GM12878 (cell line): ENCODE data around the gene FBXW7. TPM values are rescaled to one million over a fixed set of nuclear protein-coding genes. Genes with fewer than 3 reads are reported as not detected.

ENCODE experiments used
- ATAC-seq: fragments of 200-7000 bp; cut with Tn5 transposase; 3 replicates; pipeline ENCODE4 v1.9.1; 2020; ENCODE audit warnings: mild to moderate bottlenecking, moderate library complexity
- BruUV-seq: library from RNA; stranded (reverse); fragments of 400-500 nt; replicated peaks from 2 replicates; lab custom pipeline; 2021; lab: Mats Ljungman, UMichigan
- CTCF ChIA-PET: fragments of 300-600 bp; sonication (Branson Sonifier 250); formaldehyde crosslinking; extraction: SDS; loops from one replicate; lab custom pipeline; 2021; ENCODE audit warnings: inconsistent platforms; lab: Yijun Ruan, JAX
- POLR2A ChIA-PET: fragments of 350-600 bp; formaldehyde crosslinking; extraction: SDS; loops from one replicate; lab custom pipeline; 2021; ENCODE audit warnings: inconsistent platforms; lab: Charles Lee
- RAD21 ChIA-PET: fragments of 300-600 bp; sonication (Branson Sonifier 250); formaldehyde crosslinking; loops from one replicate; lab custom pipeline; 2023; ENCODE audit warnings: antibody characterized with exemption; ENCODE audit not compliant: unreplicated experiment; lab: Charles Lee
- SMC1A ChIA-PET: fragments of 300-600 bp; sonication (Branson Sonifier 250); formaldehyde crosslinking; loops from one replicate; lab custom pipeline; 2023; ENCODE audit not compliant: unreplicated experiment, uncharacterized antibody; lab: Charles Lee
- DNase-seq: peaks from one replicate; pipeline ENCODE4 v3.0.0-alpha.2; 2011; ENCODE audit warnings: low read depth, low spot score
- FAIRE-seq: peaks from 3 replicates; lab custom pipeline; 2011; peaks lifted over from hg19 to GRCh38; lab: Jason Lieb, UNC
- H2AFZ ChIP-seq: 2 replicates; pipeline ENCODE4 v1.6.0; 2011; ENCODE audit warnings: low read depth, low read length, control low read depth; ENCODE audit not compliant: control insufficient read depth
- H3K27ac ChIP-seq: 2 replicates; pipeline ENCODE4 v1.5.1; 2011; ENCODE audit warnings: control low read depth; ENCODE audit not compliant: control insufficient read depth, insufficient read depth
- H3K27me3 ChIP-seq, 2 experiments: replicated peaks in 1 of 2; 2 replicates each; pipeline versions ENCODE4 v1.6.0 to v1.6.1; 2011; ENCODE audit warnings: low read length in 1 of 2; ENCODE audit not compliant: control insufficient read depth in 2 of 2, insufficient read depth in 2 of 2
- H3K36me3 ChIP-seq, 2 experiments: 2 replicates each; pipeline ENCODE4 v1.5.1; 2011; ENCODE audit warnings: low read length in 1 of 2; ENCODE audit not compliant: control insufficient read depth in 2 of 2, insufficient read depth in 2 of 2
- H3K4me1 ChIP-seq: 2 replicates; pipeline ENCODE4 v1.6.1; 2011; ENCODE audit warnings: mild to moderate bottlenecking, low read length, moderate library complexity, mixed read lengths; ENCODE audit not compliant: control insufficient read depth, insufficient read depth
- H3K4me2 ChIP-seq: 2 replicates; pipeline ENCODE4 v1.6.0; 2011; ENCODE audit warnings: control low read depth; ENCODE audit not compliant: control insufficient read depth, insufficient read depth
- H3K4me3 ChIP-seq: fragments of 200-600 bp; sonication (generic); 2 replicates; pipeline ENCODE4 v1.5.1; 2016
- H3K79me2 ChIP-seq: 2 replicates; pipeline ENCODE4 v1.6.0; 2011; ENCODE audit warnings: low read length; ENCODE audit not compliant: control insufficient read depth, insufficient read depth
- H3K9ac ChIP-seq: 2 replicates; pipeline ENCODE4 v1.8.0; 2011; ENCODE audit warnings: low read length, control low read depth, mixed read lengths; ENCODE audit not compliant: control insufficient read depth, insufficient read depth
- H3K9me3 ChIP-seq: replicated peaks from 3 replicates; pipeline ENCODE4 v1.5.1; 2011; ENCODE audit warnings: mild to moderate bottlenecking, low read length; ENCODE audit not compliant: control insufficient read depth, insufficient read depth
- H4K20me1 ChIP-seq: 2 replicates; pipeline ENCODE4 v1.6.0; 2011; ENCODE audit not compliant: control insufficient read depth, insufficient read depth
- E2F8 ChIP-seq: fragments of 450-650 bp; IDR thresholded peaks from 2 replicates; pipeline ENCODE4 v1.6.1; 2018; ENCODE audit warnings: mild to moderate bottlenecking, low read depth, moderate library complexity; ENCODE audit not compliant: partially characterized antibody
- ETV6 ChIP-seq, 2 experiments: fragments of 450-650 bp in 1 of 2; IDR thresholded peaks in 1 of 2; conservative IDR thresholded peaks in 1 of 2; 2 replicates each; pipeline ENCODE4 v1.6.1; 2014; ENCODE audit warnings: antibody characterized with exemption in 1 of 2, borderline replicate concordance in 1 of 2, low read depth in 1 of 2, mild to moderate bottlenecking in 1 of 2, moderate library complexity in 1 of 2
- KDM1A ChIP-seq: fragments of 200-600 bp; sonication (generic); IDR thresholded peaks from 2 replicates; pipeline ENCODE4 v1.6.1; 2016; ENCODE audit warnings: borderline replicate concordance
- MXI1 ChIP-seq: fragments of 150-350 bp; IDR thresholded peaks from 2 replicates; pipeline ENCODE4 v1.6.1; 2011; ENCODE audit warnings: low read depth, mild to moderate bottlenecking, inconsistent platforms, low read length, improper control_type of control experiment
- NR2F1 ChIP-seq: fragments of 450-650 bp; conservative IDR thresholded peaks from 2 replicates; pipeline ENCODE4 v1.6.1; 2017; ENCODE audit warnings: mild to moderate bottlenecking
- POLR2AphosphoS2 ChIP-seq: IDR thresholded peaks from 2 replicates; pipeline ENCODE4 v1.6.1; 2011; ENCODE audit warnings: low read depth, mild to moderate bottlenecking, low read length, improper control_type of control experiment, moderate library complexity
- SMAD1 ChIP-seq: fragments of 450-650 bp; IDR thresholded peaks from 2 replicates; pipeline ENCODE4 v1.6.1; 2018; ENCODE audit warnings: mild to moderate bottlenecking, low read depth; ENCODE audit not compliant: partially characterized antibody
- ZNF24 ChIP-seq: fragments of 450-650 bp; IDR thresholded peaks from 2 replicates; pipeline ENCODE4 v1.6.1; 2017; ENCODE audit warnings: antibody characterized with exemption, mild to moderate bottlenecking
- WGBS: methylation state at CpG from one replicate; pipeline ENCODE4 v1.1.6; 2016; ENCODE audit warnings: low lambda C conversion rate; ENCODE audit not compliant: insufficient replicate concordance, insufficient coverage; ENCODE audit errors: missing lambda C conversion rate; 5-methylcytosine and 5-hydroxymethylcytosine counted together
- in situ Hi-C: fragments of 300-500 bp; cut with MboI; formaldehyde crosslinking; loops from 9 replicates; pipeline ENCODE4 v1.14.3; 2018; ENCODE audit warnings: mixed read lengths
- intact Hi-C: fragments of 100-400 bp; cut with micrococcal nuclease; formaldehyde crosslinking; loops from one replicate; pipeline ENCODE4 v1.14.2; 2022; ENCODE audit not compliant: unreplicated experiment
- polyA plus RNA-seq, 11 experiments: library from polyadenylated mRNA; depleted of rRNA in 4 of 11; unstranded in 6 of 11; stranded (reverse) in 5 of 11; fragments of >200 nt; fragmentation: Nextera tagmentation in 4 of 11; fragmentation: Illumina TruSeq in 1 of 11; extraction: Ambion mirVana in 4 of 11; extraction: Trizol in 1 of 11; gene quantifications; 1 replicate in 1 of 11; 2 replicates in 10 of 11; pipeline versions ENCODE4 v1.2.1 to v1.2.3, GENCODE V29; 2011 to 2016; ENCODE audit warnings: inconsistent platforms in 2 of 11, missing spikeins in 2 of 11, low read depth in 1 of 11
- total RNA-seq, 4 experiments: library from RNA; depleted of rRNA in 3 of 4; stranded (reverse); fragments of >200 nt in 3 of 4; fragmentation: Illumina TruSeq in 1 of 4; extraction: Trizol in 1 of 4; gene quantifications; 2 replicates each; pipeline versions ENCODE4 v1.2.1 to v1.2.3, GENCODE V29; 2013 to 2021
- TF ChIP-seq, protein P1 (sequence below): fragments of 450-650 bp; IDR thresholded peaks from 2 replicates; pipeline ENCODE4 v1.6.1; 2017; ENCODE audit warnings: low read depth, mild to moderate bottlenecking, moderate library complexity

FBXW7 gene
- total and polyA plus RNA-seq, 10 of the 15 experiments (the other 5 are each of a cell fraction or from before 2014, with no cell fraction given) = 35.8 to 118 (median 47.2) TPM

- ChIA-PET RAD21 (interaction anchor here (0.6 to 1.6 kb wide), 5 partner anchors 8 to 38 kb away, joined by 3 to 5 read pairs (median 3); no protein-coding TSS in a partner anchor), POLR2A (interaction anchor here (0.7 to 1.2 kb wide), 3 partner anchors 32 to 156 kb away, joined by 3 to 4 read pairs (median 3); no protein-coding TSS in a partner anchor)
- no peak overlapping the region for H2AFZ ChIP-seq
These were observed 71.7 kb downstream of the FBXW7 start for GRCh38 chr4:152464030-152464823.

DNA sequence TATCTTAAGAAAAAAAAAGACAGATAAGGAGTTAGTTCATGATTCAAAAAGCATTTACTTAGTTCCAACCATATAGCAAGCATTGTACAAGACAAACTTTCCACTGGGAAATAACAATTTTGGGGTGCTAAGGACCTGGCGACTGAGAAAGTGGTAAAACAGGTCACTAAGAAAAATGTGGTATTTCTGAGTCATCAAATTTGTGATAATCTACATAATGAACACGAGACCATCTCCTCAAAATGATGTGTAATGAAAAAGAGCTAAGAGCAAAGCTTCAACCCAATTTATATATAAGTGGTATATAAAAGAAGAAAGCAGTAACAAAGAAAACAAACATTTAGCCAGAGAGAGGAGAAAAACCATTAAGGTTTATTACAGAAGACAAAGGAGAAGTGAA, 72.3 kb downstream of the FBXW7 start:
- ATAC-seq = no peak
- TF ChIP-seq MXI1 = no peak
- TF ChIP-seq E2F8 = no peak
- TF ChIP-seq, protein P1, sequence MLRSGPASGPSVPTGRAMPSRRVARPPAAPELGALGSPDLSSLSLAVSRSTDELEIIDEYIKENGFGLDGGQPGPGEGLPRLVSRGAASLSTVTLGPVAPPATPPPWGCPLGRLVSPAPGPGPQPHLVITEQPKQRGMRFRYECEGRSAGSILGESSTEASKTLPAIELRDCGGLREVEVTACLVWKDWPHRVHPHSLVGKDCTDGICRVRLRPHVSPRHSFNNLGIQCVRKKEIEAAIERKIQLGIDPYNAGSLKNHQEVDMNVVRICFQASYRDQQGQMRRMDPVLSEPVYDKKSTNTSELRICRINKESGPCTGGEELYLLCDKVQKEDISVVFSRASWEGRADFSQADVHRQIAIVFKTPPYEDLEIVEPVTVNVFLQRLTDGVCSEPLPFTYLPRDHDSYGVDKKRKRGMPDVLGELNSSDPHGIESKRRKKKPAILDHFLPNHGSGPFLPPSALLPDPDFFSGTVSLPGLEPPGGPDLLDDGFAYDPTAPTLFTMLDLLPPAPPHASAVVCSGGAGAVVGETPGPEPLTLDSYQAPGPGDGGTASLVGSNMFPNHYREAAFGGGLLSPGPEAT = no peak

More at GRCh38 chr4:152464030-152464823, 71.7 kb downstream of the FBXW7 start:
- FAIRE-seq (no peak), ATAC-seq (no peak), DNase-seq (no peak)
- H3K4me1 ChIP-seq = peaks cover 45% of the 10 kb centered on the region
- WGBS = 54% methylated on average over 5 of the region's 5 CpGs
- H3K4me2 ChIP-seq = no peak overlapping the region
- peaks cover 59% of the 10 kb centered on the region for H3K79me2 ChIP-seq
- H3K9me3 ChIP-seq = no peaks in the 10 kb centered on the region; the same call in 1 of the 3 replicates
- peaks cover 0 to 3% of the 10 kb centered on the region in 2 experiments; a peak in 1 of 4 replicates for H3K36me3 ChIP-seq
- CTCF ChIA-PET = interaction anchor here (1.0 to 1.8 kb wide), 9 partner anchors 12 to 177 kb away, joined by 3 to 8 read pairs (median 4); no protein-coding TSS in a partner anchor
- peak overlapping the region; percentile 13; the same call in 1 of the 2 replicates for H3K27ac ChIP-seq
- H3K27me3 ChIP-seq = no peaks in the 10 kb centered on the region
- TF ChIP-seq POLR2AphosphoS2 (no peak), ZNF24 (0 out of 2 replicates have a peak, but pooled peaks have one; percentile 28), SMAD1 (no peak), KDM1A (no peak), NR2F1 (no peak), ETV6 (conservative IDR thresholded peaks at IDR 0.05 in 1 of 2, IDR thresholded peaks at IDR 0.05 in 1 of 2; ENCODE audit: borderline replicate concordance in 1 of 2, low read depth in 1 of 2) (peak in 1 of 2 experiments; percentile 31; a peak in 1 of 4 replicates)
- in situ Hi-C loops (no loop called here), intact Hi-C loops (loop anchor here (5.0 kb wide), 1 partner anchor 88 kb away; no protein-coding TSS in a partner anchor)
- no peak overlapping the region for H3K9ac ChIP-seq
- no peak overlapping the region for H3K4me3 ChIP-seq
- SMC1A ChIA-PET = interaction anchor here (0.8 to 2.7 kb wide), 10 partner anchors 8 to 176 kb away, joined by 3 to 15 read pairs (median 4); no protein-coding TSS in a partner anchor
- H4K20me1 ChIP-seq = no peaks in the 10 kb centered on the region
- BruUV-seq = no TSS peak

More for the DNA sequence above, 72.3 kb downstream of the FBXW7 start:
- Histone ChIP-seq H3K27me3 (no peaks in the 10 kb centered on the region), H3K4me3 (no peak overlapping the region), H4K20me1 (no peaks in the 10 kb centered on the region), H2AFZ (no peak overlapping the region), H3K4me2 (no peak overlapping the region), H3K9ac (no peak overlapping the region), H3K27ac (peak overlapping the region; percentile 13), H3K9me3 (no peaks in the 10 kb centered on the region; the same call in 1 of the 3 replicates), H3K36me3 (peaks cover 0 to 3% of the 10 kb centered on the region in 2 experiments; a peak in 1 of 4 replicates), H3K79me2 (peaks cover 62% of the 10 kb centered on the region), H3K4me1 (peaks cover 49% of the 10 kb centered on the region)
- DNase-seq = no peak
- FAIRE-seq = no peak
- SMC1A ChIA-PET = interaction anchor here (0.8 to 2.7 kb wide), 7 partner anchors 9 to 39 kb away, joined by 3 to 15 read pairs (median 3); no protein-coding TSS in a partner anchor
- intact Hi-C loops = loop anchor here (2.0 to 5.0 kb wide), 3 partner anchors 21 to 175 kb away; no protein-coding TSS in a partner anchor
- RAD21 ChIA-PET = interaction anchor here (0.6 to 1.6 kb wide), 5 partner anchors 8 to 39 kb away, joined by 3 to 5 read pairs (median 3); no protein-coding TSS in a partner anchor
- in situ Hi-C loops = no loop called here
- POLR2A ChIA-PET = interaction anchor here (0.7 to 1.2 kb wide), 3 partner anchors 33 to 157 kb away, joined by 3 to 4 read pairs (median 3); no protein-coding TSS in a partner anchor
- 98% methylated on average over 2 of the region's 2 CpGs for WGBS
- no TSS peak for BruUV-seq
- CTCF ChIA-PET = interaction anchor here (0.6 to 1.8 kb wide), 9 partner anchors 13 to 177 kb away, joined by 3 to 8 read pairs (median 4); no protein-coding TSS in a partner anchor
